Body of pancreas (tissue), 4 donors: ENCODE measurements around the gene CXCR4. TPM values are rescaled to one million over a fixed set of nuclear protein-coding genes. Genes with fewer than 3 reads are reported as not detected.

ENCODE experiments used
- ATAC-seq: fragments of 150-250 bp; one replicate; pipeline ENCODE4 v1.9.1; 2016
- DNase-seq, 4 donors: peaks; one replicate each; pipeline ENCODE4 v3.0.0-alpha.2; 2019
- H3K27ac ChIP-seq, 4 donors: fragments of 200-600 bp; sonication (generic); 1 replicate in 3 of 4; 2 replicates in 1 of 4; pipeline versions ENCODE4 v1.5.1 to v1.6.1; 2016 to 2019; ENCODE audit warnings: mild to moderate bottlenecking in 1 of 4, mixed read lengths in 1 of 4, moderate library complexity in 1 of 4
- H3K27me3 ChIP-seq, 2 donors: fragments of 200-600 bp; sonication (generic); one replicate each; pipeline ENCODE4 v1.6.0; 2016; ENCODE audit warnings: mild to moderate bottlenecking in 1 of 2
- H3K36me3 ChIP-seq, 2 donors: fragments of 200-600 bp; sonication (generic); replicated peaks in 1 of 2; 2 replicates each; pipeline ENCODE4 v1.5.1; 2016; ENCODE audit warnings: low read depth in 2 of 2; ENCODE audit not compliant: insufficient read depth in 1 of 2
- H3K4me1 ChIP-seq: fragments of 200-600 bp; sonication (generic); one replicate; pipeline ENCODE4 v1.6.0; 2016
- H3K4me3 ChIP-seq, 2 donors: fragments of 200-600 bp; sonication (generic); 1 replicate in 1 of 2; 2 replicates in 1 of 2; pipeline ENCODE4 v1.5.1; 2016 to 2019
- H3K9me3 ChIP-seq, 3 donors: fragments of 200-600 bp; sonication (generic); 1 replicate in 2 of 3; 2 replicates in 1 of 3; pipeline ENCODE4 v1.5.1; 2016
- POLR2A ChIP-seq, 3 donors: fragments of 450-650 bp; IDR thresholded peaks; one replicate each; pipeline ENCODE4 v1.6.1; 2016; ENCODE audit warnings: antibody characterized with exemption in 3 of 3, mild to moderate bottlenecking in 2 of 3
- WGBS, 2 donors: methylation state at CpG; one replicate each; pipeline ENCODE4 v1.1.5; 2017; 5-methylcytosine and 5-hydroxymethylcytosine counted together
- intact Hi-C: fragments of 100-400 bp; cut with DNase I; formaldehyde crosslinking; loops from one replicate; pipeline ENCODE4 v1.15.1; 2023
- total RNA-seq, 2 donors: library from RNA; depleted of rRNA; stranded (reverse); fragments of >200 nt; gene quantifications; one replicate each; pipeline ENCODE4 v1.1.0, GENCODE V29; 2016
- TF ChIP-seq, protein P1 (sequence below), 7 experiments: fragments of 450-650 bp in 4 of 7; fragments of 200-600 bp in 3 of 7; sonication (generic) in 3 of 7; IDR thresholded peaks; one replicate each; pipeline ENCODE4 v1.5.1; 2016 to 2019; ENCODE audit warnings: antibody characterized with exemption in 7 of 7

Gene CXCR4
- total RNA-seq, 2 donors from 2014 or later, result 0.33 to 10.6 TPM

DNA sequence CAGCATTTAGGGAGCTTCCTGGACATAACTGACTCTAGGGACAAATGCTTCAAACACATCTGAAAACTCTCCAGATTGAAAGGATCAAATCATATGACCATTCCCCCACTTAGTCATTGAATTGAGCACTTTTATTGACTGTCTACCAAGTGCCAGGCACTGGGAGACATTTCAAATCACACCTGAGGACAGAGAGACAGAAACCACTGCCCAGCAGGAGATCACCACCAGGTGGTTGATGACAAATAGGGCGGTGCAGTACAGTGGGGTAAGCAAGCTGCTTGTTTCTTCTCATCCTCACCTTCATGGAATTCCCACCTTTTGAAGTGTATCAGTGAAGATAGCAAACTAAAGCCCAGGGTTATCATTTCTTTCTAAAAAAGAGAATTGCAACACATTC lies 19.0 kb upstream of the CXCR4 start:
- DNase-seq (no peak), ATAC-seq (no peak)
- H3K27ac ChIP-seq, result peak overlapping the region in 1 of 4 donors; percentile 58
- H3K9me3 ChIP-seq, result no peaks in the 10 kb centered on the region
- TF ChIP-seq POLR2A (IDR thresholded peaks at IDR 0.05), result no peak
- TF ChIP-seq, protein P1, sequence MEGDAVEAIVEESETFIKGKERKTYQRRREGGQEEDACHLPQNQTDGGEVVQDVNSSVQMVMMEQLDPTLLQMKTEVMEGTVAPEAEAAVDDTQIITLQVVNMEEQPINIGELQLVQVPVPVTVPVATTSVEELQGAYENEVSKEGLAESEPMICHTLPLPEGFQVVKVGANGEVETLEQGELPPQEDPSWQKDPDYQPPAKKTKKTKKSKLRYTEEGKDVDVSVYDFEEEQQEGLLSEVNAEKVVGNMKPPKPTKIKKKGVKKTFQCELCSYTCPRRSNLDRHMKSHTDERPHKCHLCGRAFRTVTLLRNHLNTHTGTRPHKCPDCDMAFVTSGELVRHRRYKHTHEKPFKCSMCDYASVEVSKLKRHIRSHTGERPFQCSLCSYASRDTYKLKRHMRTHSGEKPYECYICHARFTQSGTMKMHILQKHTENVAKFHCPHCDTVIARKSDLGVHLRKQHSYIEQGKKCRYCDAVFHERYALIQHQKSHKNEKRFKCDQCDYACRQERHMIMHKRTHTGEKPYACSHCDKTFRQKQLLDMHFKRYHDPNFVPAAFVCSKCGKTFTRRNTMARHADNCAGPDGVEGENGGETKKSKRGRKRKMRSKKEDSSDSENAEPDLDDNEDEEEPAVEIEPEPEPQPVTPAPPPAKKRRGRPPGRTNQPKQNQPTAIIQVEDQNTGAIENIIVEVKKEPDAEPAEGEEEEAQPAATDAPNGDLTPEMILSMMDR (IDR thresholded peaks at IDR 0.05), result no peak
- 63 to 71% methylated on average over 1 of the region's 1 CpG for WGBS, 2 donors
- H3K4me3 ChIP-seq, result no peak overlapping the region
- H3K4me1 ChIP-seq, result no peaks in the 10 kb centered on the region
- H3K27me3 ChIP-seq, result no peaks in the 10 kb centered on the region
- no peaks in the 10 kb centered on the region for H3K36me3 ChIP-seq
- intact Hi-C loops, result no loop called here

DNA sequence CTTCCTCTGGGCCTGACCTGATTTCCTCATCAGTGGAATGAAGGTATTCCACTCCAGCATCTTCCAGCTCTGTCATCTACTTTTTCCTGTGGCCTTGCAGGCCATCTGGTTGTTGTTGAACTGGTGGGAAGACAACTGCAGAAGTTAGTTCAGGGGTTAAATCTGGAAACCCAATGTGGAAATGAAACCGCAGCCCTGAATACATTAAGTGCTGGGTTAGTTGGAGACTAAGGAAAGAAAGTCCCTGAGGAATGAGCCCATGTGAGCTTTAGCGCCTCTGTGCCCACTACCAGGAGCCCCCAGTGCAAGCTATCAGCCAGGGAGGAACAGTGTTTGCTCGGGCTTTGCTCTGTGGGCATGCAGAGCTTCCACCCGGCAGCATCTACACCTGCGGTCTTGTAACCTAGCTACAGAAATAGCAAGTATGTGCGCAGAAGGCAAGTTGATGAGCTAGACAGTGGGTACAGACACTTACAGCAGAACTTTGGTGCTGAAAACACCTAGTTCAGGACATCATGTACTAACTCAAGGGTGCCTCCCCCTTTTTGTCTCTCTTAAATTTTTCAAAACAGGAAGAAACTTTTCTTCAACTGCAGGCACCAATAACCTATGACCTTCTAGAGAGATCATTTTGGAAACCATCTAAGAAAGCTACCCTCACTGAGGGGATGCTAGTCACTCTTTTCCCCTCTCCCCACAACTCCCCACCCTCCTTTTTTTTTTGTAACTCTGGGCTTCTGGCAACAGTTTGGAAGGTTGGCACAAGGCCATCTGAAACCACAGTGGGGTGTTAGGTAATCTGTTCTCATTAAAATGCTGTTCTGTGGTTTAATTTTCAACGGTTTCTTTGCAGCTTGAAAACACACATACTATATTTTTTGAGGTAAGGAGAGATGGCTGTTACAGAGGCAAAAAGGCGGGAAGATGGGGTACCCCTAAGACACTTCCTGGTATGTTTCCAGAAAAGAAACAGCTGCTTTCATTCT lies 18.3 kb upstream of the CXCR4 start:
- ATAC-seq, result peak; percentile 33
- intact Hi-C loops, result no loop called here
- DNase-seq, result peak in 2 of 4 donors; percentile 21 to 68
- Histone ChIP-seq H3K27me3 (no peaks in the 10 kb centered on the region), H3K4me3 (no peak overlapping the region), H3K9me3 (no peaks in the 10 kb centered on the region), H3K27ac (peak overlapping the region in 2 of 4 donors; percentile 37 to 58), H3K4me1 (no peaks in the 10 kb centered on the region), H3K36me3 (no peaks in the 10 kb centered on the region)
- peak in 1 of 3 donors; percentile 42 for TF ChIP-seq POLR2A (IDR thresholded peaks at IDR 0.05)
- TF ChIP-seq, protein P1 (IDR thresholded peaks at IDR 0.05), result no peak
- 56 to 60% methylated on average over 8 of the region's 8 CpGs for WGBS, 2 donors

DNA sequence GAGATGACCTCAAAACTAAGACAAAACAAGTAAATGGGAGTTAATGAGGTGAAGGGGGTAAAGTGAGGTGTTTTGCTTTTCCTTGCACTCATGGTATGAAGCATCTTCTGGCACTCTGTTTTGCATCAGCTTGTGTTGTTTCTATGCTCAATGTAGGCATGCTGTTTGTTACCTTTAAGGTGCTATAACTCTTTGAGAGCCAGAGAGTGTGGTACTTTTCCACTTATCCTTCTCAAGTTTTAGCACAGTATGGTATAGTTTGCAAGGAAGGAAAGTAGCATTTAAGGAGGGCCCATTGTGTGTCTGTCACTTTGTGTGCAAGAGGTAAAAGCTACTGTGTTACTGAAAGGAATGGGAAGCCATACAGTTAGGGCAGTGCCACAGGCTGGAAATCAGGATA lies 17.5 kb upstream of the CXCR4 start:
- Histone ChIP-seq H3K27ac (peak overlapping the region in 2 of 4 donors; percentile 37 to 58), H3K9me3 (no peaks in the 10 kb centered on the region), H3K4me1 (no peaks in the 10 kb centered on the region), H3K27me3 (no peaks in the 10 kb centered on the region), H3K4me3 (no peak overlapping the region), H3K36me3 (no peaks in the 10 kb centered on the region)
- no peak for DNase-seq
- intact Hi-C loops, result no loop called here
- no peak for TF ChIP-seq POLR2A (IDR thresholded peaks at IDR 0.05)
- TF ChIP-seq, protein P1 (IDR thresholded peaks at IDR 0.05), result no peak
- ATAC-seq, result no peak

DNA sequence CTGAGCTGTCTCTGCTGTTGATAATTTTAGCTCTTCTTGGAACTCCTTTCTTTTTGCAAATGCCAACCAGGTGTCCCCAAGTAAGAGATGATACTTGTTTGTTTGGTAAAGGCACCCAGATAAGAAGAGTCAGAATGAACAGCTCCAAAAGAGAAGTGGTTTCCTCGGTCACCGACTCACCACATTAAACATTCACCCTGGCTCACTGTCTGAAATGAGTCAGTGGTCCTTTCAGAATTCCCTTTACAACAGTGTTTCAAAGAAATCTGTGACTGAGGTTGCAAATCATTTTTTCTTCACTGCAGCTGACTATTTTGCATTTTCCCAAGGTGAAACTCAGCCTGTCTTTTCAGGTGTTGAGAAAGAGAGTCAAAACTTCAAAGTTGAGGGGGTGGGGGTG lies 16.2 kb upstream of the CXCR4 start:
- no peaks in the 10 kb centered on the region for H3K4me1 ChIP-seq
- H3K36me3 ChIP-seq, result no peaks in the 10 kb centered on the region
- no peak overlapping the region for H3K4me3 ChIP-seq
- intact Hi-C loops, result no loop called here
- WGBS, 2 donors, result 42 to 45% methylated on average over 2 of the region's 2 CpGs
- no peaks in the 10 kb centered on the region for H3K9me3 ChIP-seq
- no peaks in the 10 kb centered on the region for H3K27me3 ChIP-seq
- no peak overlapping the region for H3K27ac ChIP-seq
- DNase-seq (no peak), ATAC-seq (no peak)
- TF ChIP-seq, protein P1 (IDR thresholded peaks at IDR 0.05), result no peak
- no peak for TF ChIP-seq POLR2A (IDR thresholded peaks at IDR 0.05)
